HepG2 (cell line): ENCODE measurements around the gene KNL1. TPM values are rescaled to one million over a fixed set of nuclear protein-coding genes. Genes with fewer than 3 reads are reported as not detected.
A peak's percentile ranks its signal among the peaks of the same experiment; 100 is the strongest.

Experiments
- BATF2 ChIP-seq: sonication (generic); formaldehyde crosslinking; IDR thresholded peaks from 2 replicates; pipeline ENCODE4 v1.8.0; 2022; ENCODE audit warnings: mild to moderate bottlenecking, missing genetic modification reagents, moderate library complexity
- BHLHE40 ChIP-seq: IDR thresholded peaks from 2 replicates; pipeline ENCODE4 v1.6.1; 2011; ENCODE audit warnings: low read length, improper control_type of control experiment
- EEA1 ChIP-seq: sonication (generic); formaldehyde crosslinking; IDR thresholded peaks from 2 replicates; pipeline ENCODE4 v1.5.1; 2020; ENCODE audit warnings: mild to moderate bottlenecking, missing genetic modification reagents, borderline replicate concordance
- HMGA1 ChIP-seq: sonication (generic); formaldehyde crosslinking; conservative IDR thresholded peaks from 2 replicates; pipeline ENCODE4 v1.4.0; 2020; ENCODE audit warnings: missing genetic modification reagents
- HOMEZ ChIP-seq: IDR thresholded peaks from 2 replicates; pipeline ENCODE4 v1.6.1; 2016; ENCODE audit warnings: low read depth
- HOXA7 ChIP-seq: sonication (generic); formaldehyde crosslinking; IDR thresholded peaks from 2 replicates; pipeline ENCODE4 v1.8.1; 2022; ENCODE audit warnings: mild to moderate bottlenecking, missing genetic modification reagents, moderate library complexity
- KAT2B ChIP-seq: fragments of 150-350 bp; IDR thresholded peaks from 2 replicates; pipeline ENCODE4 v1.6.1; 2014; ENCODE audit warnings: low read depth, low read length, borderline replicate concordance
- NFIC ChIP-seq: IDR thresholded peaks from 2 replicates; pipeline ENCODE4 v1.6.1; 2012; ENCODE audit warnings: mild to moderate bottlenecking, low read length, inconsistent platforms
- NFYC ChIP-seq: IDR thresholded peaks from 2 replicates; pipeline ENCODE4 v1.6.1; 2016; ENCODE audit warnings: missing genetic modification reagents, missing compliant biosample characterization
- NR3C1 ChIP-seq: sonication (generic); formaldehyde crosslinking; IDR thresholded peaks from 2 replicates; pipeline ENCODE4 v1.4.0; 2020; ENCODE audit warnings: missing genetic modification reagents
- PAWR ChIP-seq: sonication (generic); formaldehyde crosslinking; IDR thresholded peaks from 2 replicates; pipeline ENCODE4 v1.4.0; 2020; ENCODE audit warnings: missing genetic modification reagents, mild to moderate bottlenecking, borderline replicate concordance
- PPARG ChIP-seq: conservative IDR thresholded peaks from 2 replicates; pipeline ENCODE4 v1.6.1; 2016; ENCODE audit warnings: missing biosample characterization, missing genetic modification reagents
- RXRB ChIP-seq: IDR thresholded peaks from 2 replicates; pipeline ENCODE4 v1.6.1; 2016; ENCODE audit warnings: borderline replicate concordance, missing genetic modification reagents, missing compliant biosample characterization
- SMARCE1 ChIP-seq: fragments of 450-650 bp; IDR thresholded peaks from 2 replicates; pipeline ENCODE4 v1.6.1; 2017; ENCODE audit warnings: borderline replicate concordance
- SP2 ChIP-seq: sonication (generic); formaldehyde crosslinking; IDR thresholded peaks from 2 replicates; pipeline ENCODE4 v1.5.1; 2020; ENCODE audit warnings: mild to moderate bottlenecking, missing genetic modification reagents
- ZC3H4 ChIP-seq: sonication (generic); formaldehyde crosslinking; IDR thresholded peaks from 2 replicates; pipeline ENCODE4 v1.4.0; 2020; ENCODE audit warnings: missing genetic modification reagents, borderline replicate concordance
- ZNF230 ChIP-seq: sonication (generic); formaldehyde crosslinking; IDR thresholded peaks from 2 replicates; pipeline ENCODE4 v1.4.0; 2020; ENCODE audit warnings: mild to moderate bottlenecking, missing genetic modification reagents
- ZNF3 ChIP-seq: IDR thresholded peaks from 2 replicates; pipeline ENCODE4 v1.7.0; 2017; ENCODE audit warnings: inconsistent platforms
- ZNF33A ChIP-seq: sonication (generic); formaldehyde crosslinking; IDR thresholded peaks from 2 replicates; pipeline ENCODE4 v1.5.1; 2020; ENCODE audit warnings: missing genetic modification reagents, mild to moderate bottlenecking, moderate library complexity, borderline replicate concordance
- ZNF350 ChIP-seq: sonication (generic); formaldehyde crosslinking; IDR thresholded peaks from 2 replicates; pipeline ENCODE4 v1.4.0; 2020; ENCODE audit warnings: mild to moderate bottlenecking, low read depth, missing genetic modification reagents, borderline replicate concordance
- ZNF354B ChIP-seq: sonication (generic); formaldehyde crosslinking; IDR thresholded peaks from 2 replicates; pipeline ENCODE4 v1.8.0; 2022; ENCODE audit warnings: mild to moderate bottlenecking, missing genetic modification reagents
- ZNF605 ChIP-seq: sonication (generic); formaldehyde crosslinking; IDR thresholded peaks from 2 replicates; pipeline ENCODE4 v1.8.0; 2022; ENCODE audit warnings: mild to moderate bottlenecking, missing genetic modification reagents
- ZNF646 ChIP-seq: sonication (generic); formaldehyde crosslinking; IDR thresholded peaks from 2 replicates; pipeline ENCODE4 v1.9.0; 2021; ENCODE audit warnings: mild to moderate bottlenecking, missing genetic modification reagents
- polyA plus RNA-seq, 8 experiments: library from polyadenylated mRNA; depleted of rRNA in 3 of 8; stranded (reverse) in 7 of 8; unstranded in 1 of 8; fragments of >200 nt; fragmentation: Illumina TruSeq in 4 of 8; extraction: Trizol in 4 of 8; gene quantifications; 2 replicates each; pipeline versions ENCODE4 v1.2.1 to v1.2.3, GENCODE V29; 2011 to 2016; ENCODE audit warnings: low read depth in 4 of 8, missing spikeins in 1 of 8, mixed read lengths in 1 of 8; ENCODE audit not compliant: insufficient read depth in 1 of 8
- total RNA-seq, 5 experiments: library from RNA; depleted of rRNA; stranded (reverse); fragments of >200 nt; fragmentation: Illumina TruSeq; extraction: Trizol; gene quantifications; 2 replicates each; pipeline ENCODE4 v1.2.3, GENCODE V29; 2016; ENCODE audit warnings: low read depth in 1 of 5

The KNL1 gene
- total and polyA plus RNA-seq, 2 of the 13 experiments (the other 11 are each of a cell fraction or from before 2014, with no cell fraction given) = 8.0 to 21.4 TPM

- TF ChIP-seq HOMEZ (CRISPR knock-in tag) (no peak), BATF2 (peak; percentile 72; the same call in 1 of the 2 replicates), EEA1 (CRISPR knock-in tag) (peak; percentile 14; the same call in 1 of the 2 replicates), ZC3H4 (CRISPR knock-in tag) (no peak), NR3C1 (no peak), HOXA7 (CRISPR knock-in tag) (no peak), ZNF33A (no peak), ZNF230 (no peak), ZNF646 (CRISPR knock-in tag) (0 out of 2 replicates have a peak, but pooled peaks have one; percentile 26), SP2 (no peak), HMGA1 (CRISPR knock-in tag) (no peak), PPARG (CRISPR knock-in tag) (0 out of 2 replicates have a peak, but pooled peaks have one; percentile 40), NFYC (CRISPR knock-in tag) (peak; percentile 64), KAT2B (no peak), ZNF605 (CRISPR knock-in tag) (no peak; the same call in 1 of the 2 replicates), SMARCE1 (no peak), BHLHE40 (0 out of 2 replicates have a peak, but pooled peaks have one; percentile 41), ZNF3 (CRISPR knock-in tag) (no peak), RXRB (CRISPR knock-in tag) (peak; percentile 70; the same call in 1 of the 2 replicates), ZNF354B (CRISPR knock-in tag) (no peak), PAWR (CRISPR knock-in tag) (no peak), ZNF350 (CRISPR knock-in tag) (peak; percentile 56; the same call in 1 of the 2 replicates), NFIC (peak; percentile 76)
These were observed at the start of gene KNL1 (continued) for GRCh38 chr15:40593588-40594428.
